Activated CD4-positive, alpha-beta T cell treated with anti-CD3 and anti-CD28 coated beads, Interleukin-2, amount 50 U/mL, for 4 hours (primary cell): Measurements from ENCODE around the gene IER5L.

ENCODE experiments used
- DNase-seq, 2 experiments: peaks; one replicate each; pipeline ENCODE4 v3.0.0-alpha.2; 2020

Gene IER5L

DNA sequence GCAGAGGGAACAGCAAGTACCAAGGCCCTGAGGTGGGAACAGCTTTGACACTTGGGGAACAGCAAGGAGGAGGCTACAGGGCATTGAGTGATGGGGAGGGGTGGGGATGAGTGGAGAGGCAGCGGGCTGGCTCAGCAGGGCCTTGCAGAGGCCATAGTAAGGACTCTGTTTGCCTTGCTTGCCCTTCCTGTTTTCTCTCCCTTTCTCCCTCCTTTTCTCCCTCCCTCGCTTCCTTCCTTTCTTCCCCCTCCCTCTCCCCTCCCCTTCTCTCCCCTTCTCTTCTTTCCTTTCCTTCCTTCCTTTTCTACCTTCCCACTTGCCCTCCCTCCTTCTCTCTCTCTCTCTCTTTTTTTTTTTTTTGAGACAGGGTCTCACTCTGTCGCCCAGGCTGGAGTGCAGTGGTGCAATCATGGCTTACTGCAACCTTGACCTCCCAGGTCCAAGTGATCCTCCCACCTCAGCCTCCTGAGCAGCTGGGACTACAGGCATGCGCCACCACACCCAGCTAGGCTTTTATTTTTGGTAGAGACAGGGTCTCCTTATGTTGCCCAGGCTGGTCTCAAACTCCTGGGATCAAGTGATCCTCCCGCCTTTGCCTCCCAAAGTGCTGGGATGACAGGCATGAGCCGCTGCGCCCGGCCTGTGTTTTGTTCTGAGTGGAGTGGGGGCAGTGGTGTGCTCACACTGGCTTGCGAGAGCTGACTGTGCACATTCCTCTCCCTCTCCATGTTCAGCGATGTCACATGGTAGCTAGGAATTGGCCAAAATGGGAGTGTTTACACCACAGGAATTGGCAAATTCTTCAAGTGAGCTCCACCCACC, 17.1 kb downstream of the IER5L start:
- DNase-seq, result no peak

DNA sequence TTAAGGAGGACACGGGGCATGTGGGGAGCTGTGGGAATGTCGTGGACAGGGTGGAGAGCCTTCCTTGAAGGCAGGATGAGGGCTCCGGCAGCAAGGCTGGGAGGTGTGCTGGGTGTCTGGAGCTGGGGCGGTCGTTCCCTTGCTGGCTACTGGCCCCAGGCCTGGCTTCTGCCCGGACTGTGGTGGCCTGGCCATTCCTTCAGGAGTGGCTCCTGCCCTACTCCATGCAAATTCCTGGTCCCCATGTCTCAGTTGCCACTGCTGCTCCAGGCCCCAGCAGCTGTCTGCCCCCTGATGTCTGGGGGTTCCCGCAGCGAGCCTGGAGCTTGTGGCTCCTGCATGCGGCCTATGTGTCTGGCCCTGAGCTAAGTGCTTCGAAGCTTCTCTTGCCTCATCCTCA, 21.9 kb downstream of the IER5L start:
- no peak for DNase-seq

DNA sequence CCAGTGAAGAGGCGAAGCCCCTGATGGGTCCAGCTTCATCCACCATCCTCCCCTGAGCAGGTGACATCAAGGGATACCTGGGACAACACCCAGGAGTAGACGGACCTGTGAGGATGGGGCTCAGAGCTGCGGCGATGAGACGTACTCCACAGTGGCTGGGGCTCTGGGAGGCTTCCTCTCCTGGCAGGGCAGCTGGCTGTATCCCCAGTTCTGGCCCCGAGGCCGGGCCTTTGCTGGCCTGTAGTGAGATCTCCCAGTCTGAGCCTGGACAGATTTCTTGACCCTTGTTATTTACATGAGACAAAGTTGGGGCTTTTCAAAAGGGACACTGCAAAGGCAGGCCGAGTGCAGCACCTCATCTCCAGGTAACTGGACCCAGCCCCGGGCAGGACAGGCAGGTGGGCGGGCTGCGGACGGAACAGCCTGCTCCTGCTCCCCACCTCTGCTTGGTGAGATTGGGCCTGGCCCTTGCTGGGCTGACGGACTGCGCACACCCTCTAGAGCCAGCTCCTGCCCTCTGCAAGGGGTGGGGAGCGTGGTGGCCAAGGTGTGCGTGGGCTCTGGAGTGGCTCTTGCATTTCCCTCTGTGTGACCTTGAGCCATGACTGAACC, 23.1 kb downstream of the IER5L start:
- DNase-seq, result no peak

DNA sequence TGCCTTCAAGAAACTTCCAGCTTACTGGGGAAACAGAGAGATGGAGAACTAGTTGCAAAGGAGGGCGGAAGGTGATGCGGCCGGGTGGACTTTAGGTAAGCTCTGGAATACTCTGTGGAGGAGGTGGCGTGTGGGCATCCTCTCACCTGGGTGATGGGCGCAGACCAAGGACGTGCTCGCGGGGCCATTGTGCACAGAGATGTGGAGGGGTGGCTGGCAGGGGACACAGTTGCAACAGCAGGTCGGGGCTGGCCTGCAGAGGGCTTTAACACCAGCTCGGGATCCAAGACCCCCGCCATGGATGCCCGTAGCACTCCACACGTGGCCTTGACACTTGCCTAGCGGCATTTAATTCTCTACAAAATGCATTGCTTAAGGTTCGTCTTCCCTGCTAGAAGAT, 26.6 kb downstream of the IER5L start:
- no peak for DNase-seq

DNA sequence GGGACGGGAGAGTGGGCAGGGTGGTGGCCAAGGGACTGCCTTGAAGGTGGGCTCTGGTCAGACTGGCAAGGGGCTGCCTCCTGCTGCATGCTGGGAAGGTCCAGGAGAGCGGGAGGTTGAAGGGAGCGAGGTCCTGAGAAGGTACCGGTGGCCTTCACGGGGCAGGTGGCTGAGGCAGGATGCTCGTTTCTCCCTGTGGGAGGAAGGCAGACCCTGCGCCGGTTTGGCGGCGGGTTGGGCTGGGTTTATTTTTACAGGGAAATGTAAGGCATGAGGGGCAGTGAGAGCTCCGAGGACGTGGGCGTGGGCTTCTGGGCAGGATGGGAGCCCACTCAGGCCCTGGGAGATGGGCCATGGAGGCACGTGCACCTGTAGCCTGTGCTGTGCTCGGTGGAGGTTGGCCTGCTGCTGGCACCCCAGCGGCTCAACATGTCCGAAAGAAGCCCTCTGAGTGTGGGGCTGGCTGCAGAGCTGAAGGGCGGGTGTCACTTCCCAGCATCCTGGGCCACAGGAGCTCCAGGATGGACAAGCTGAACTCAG, 27.3 kb downstream of the IER5L start:
- DNase-seq, result no peak

DNA sequence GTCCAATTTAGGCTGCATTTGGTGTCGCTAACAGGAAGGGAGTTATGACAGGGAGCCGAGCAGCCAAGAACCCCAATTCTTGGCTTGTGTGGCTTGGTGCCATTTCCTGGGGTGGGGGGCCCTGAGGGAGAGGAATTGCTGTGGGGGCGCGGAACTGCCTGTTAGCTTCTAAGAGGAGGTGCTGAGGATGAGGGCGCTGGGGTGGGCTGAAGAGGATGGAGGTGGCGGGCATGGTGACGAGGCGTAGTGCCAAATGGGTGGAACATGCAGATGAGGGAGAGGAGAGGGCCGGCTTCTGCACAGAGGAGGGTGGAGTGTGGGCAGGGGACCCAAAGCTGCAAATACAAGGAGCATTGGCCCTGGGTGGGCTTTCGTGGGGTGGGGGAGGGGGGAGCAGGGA, 27.9 kb downstream of the IER5L start:
- DNase-seq, result no peak

DNA sequence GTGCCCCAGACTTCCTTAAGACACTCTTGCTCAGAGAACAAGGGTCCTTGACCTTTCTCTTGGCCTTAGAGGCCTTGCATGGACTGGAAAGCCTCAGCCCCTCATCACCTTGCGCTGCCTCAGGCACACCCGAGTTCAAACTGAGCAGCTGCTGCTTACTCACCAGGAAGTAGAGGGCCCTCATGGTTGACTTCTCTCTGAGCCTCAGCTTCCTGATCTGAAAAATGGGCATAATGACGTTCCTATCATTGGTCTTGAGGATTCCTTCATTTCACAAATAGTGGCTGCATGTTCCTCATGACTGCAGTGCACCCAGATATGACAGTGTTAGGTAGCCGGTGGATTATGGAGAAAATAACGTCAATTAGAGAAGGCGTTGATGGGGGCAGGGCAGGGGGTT, 28.6 kb downstream of the IER5L start:
- no peak for DNase-seq

DNA sequence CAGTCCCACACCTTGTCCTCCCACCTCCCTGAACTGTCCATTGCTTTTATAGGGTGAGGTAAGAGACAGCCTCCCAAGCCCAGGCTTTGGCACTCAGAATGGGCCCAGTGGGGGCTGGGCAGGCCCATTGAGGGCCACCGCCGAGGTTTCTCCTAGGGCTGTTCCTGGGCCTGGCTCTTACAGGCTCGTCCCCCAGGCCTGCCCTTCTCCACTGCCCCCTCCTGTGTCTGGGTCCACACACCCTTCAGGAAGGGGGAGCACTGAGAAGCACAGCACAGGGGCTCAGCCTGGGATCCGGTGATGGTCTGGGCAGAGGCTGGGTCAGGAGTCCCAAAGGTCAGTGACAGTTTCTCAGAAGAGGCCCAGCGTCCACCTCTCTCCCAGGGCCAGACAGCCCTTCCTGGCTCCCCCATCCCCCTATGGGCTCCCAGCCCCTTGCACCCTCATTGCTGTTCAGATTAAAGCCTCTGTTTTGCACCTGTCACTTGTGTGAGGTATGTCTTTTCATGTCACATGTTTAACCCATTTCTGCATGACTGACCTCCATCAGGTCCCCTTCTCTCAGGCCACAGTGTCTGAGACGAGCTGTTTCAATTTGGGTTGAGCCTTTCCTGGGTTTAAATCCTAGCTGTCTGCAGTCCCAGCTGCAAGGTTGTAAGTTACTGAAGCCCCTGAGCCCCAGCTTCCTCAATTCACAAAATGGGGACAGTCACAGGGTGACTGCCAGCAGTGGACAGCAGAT, 29.4 kb downstream of the IER5L start:
- no peak for DNase-seq

DNA sequence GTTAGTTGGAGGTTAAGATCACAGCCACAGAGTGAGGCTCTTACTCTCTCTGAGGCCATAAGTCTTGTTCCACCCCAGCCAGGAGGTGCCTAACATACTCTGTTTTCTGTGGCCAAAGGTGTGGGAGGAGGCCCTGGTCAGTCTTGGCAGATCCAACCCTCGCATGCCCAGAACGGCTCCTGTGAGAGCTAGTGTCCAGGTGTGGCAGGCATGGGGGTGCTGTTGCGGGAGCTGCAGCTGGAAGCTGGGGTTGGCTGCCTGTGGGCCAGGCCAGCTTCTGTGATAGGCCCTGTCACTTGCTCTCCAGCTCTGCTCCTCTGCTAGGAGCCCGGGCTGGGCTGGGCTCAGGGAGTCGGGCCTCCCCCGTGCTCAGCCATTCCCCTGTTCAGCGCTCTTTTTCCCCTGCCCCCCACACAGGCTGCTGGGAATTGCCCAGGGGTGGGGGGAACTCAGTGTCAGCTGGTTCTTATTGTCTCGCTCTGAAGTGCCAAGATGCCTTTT, 31.6 kb downstream of the IER5L start:
- DNase-seq, result no peak

DNA sequence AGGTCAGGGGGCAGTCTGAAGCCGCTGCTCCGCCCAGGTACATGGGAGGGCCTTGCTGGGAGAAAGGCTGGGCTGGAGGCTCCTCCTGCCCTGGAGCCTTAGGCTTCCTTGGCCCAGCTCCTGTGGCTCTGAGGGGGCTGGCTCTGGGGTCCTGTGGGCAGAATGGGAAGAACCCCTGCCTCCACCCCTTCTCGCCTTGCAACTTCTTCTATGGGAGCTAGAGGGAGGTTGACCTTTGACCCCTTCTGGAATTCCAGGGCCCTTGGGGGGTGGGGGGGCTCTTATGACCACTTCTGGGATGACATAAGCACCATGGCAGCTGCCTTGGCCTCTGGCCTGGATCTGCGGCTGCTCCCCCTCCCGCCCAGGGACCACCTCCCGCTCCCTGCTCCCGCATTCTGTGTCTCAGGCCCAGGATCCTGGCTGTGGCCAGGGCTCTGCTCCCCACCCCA, 32.2 kb downstream of the IER5L start:
- no peak for DNase-seq

DNA sequence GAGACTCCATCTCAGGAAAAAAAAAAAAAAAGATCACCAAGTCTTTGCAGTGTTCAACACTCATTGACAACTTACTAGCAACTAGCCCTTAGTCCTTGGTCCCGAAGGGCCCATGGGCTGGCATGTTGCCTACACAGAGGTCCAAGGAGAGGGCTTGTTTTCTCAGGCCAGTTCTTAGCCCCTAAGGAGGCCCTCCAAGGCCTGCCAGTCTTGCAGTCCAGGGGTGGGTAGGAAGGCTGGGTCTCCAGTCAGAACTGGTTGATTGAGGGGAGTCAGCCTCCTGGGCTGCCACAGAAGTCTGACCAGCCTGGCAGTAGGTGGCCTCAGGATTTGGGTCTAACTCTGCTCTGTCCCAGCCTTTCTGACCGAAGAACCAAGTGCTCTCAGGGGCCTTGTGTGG, 32.7 kb downstream of the IER5L start:
- DNase-seq, result no peak

DNA sequence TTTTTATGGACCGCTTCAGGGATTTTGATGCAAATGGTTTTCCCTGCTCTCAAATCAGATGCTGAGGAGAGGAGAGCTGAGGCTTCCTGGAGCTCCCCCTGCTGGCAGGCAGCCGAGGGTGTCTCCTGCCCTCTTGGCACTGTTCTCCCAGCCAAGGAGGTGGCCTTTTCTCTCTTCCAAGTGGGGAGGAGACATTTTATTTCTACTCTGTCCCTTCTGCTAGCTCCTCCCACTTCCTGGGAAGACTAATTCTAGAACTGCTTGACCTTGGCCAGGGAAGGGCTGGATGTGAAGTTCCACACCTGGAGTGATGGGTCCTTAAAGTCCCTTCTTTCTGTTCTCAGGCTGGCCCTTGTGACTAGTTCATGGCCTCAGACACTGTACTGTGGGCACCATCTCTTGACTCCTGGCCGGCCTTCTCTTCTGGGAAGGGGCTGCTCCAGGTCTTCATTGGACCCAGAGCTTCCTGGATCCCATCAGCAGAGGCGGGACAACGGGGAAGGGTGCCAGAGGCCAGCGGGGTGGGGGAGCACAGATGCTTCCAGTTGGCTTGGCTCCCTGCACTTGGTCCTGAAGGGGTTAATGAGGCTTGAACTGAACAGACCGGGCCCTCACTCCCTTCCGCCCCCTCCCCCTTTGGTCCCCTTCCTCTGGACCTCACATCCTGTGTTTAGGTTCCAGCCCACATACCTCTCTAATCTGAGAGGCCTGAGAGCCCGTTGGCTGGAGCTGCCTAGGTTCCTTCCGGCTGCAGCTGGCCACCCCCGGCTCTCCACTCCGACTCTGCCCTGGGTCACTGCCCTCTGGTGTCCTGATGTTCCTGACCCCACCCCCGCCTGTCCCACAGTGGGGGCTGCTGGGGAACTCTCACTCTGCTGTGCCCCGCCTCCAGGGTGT, 34.8 kb downstream of the IER5L start:
- peak; percentile 72 to 76 for DNase-seq

DNA sequence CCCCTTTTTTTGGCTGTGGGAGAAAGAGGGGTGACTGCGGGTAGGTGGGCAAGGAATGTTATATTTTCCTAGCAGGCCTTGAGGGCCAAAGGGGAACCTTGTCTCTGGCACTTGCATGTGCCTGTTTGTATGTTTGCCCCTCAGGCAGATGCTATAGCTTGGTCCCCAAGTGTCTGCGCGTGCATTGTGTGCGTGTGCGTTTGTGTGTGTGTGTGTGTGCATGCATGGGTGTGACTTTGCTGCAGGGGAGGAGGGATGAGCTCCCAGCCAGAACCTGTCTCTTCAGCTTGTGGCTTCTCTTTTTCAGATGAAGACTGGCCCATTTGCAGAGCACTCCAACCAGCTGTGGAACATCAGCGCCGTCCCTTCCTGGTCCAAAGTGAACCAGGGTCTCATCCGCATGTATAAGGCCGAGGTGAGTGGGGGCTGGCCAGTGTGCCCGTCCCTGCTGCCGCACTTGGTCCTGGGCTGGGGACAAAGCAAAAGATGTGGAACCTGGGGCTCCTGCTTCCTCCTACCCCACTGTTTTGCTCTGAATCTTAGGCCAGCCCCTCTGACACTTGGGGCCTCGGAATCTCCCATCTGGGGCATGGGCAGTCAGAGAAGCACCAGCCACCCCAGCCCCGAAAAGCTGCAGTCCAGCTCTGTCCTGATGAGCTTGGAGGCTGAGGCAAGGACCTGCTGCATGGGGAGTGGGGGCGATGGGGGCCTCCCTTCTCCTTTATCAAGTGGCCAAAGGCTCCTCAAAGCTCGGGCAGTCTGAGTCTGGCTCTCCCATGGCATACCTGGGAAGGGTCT, 35.7 kb downstream of the IER5L start:
- no peak for DNase-seq

DNA sequence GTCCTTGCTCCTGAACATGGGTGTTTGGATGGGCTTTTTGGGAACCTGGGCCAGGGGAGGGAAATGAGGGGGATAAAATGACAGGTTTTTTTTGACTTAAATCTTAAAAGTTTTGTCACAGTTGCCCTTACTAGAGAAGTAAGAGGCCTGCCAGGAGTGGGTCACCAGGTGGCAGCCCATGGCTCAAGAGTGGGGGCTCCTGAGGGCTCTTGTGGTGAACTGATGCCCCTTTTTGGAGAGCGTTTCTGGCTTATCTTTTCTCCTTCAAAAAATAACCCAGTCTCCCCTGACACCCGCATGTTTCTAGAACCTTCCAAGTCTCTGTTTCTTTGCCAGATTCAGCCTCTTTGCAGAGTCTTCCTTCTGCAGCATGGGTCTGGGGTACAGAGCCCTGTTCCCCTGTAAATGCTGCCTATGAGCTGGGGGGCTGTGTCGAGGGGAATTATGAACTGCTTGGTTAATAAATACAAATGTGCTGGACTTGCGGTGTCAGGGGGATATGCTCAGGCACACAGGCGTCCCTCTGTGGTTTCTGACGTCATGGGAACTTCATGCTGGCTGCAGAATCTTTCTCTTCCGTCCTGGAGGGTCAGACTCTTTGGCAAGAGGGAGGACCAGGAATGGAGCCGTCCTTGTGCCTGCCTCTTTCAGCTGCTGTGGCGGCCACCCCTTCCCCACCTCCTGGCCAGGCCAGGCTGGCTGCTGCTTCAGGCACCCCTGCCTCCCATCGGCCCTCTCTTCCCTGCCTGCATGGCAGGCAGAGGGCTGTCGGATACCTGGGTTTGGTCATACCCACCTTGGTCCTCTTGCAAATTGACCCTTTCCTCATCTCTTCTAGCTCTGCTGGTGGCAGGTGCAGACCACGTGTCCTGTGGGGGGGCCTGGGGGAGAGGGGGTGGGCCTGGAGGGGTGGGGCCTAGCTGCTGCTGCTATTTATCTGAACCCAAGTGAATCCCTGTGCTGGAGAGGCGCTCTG, 36.7 kb downstream of the IER5L start:
- DNase-seq, result no peak

DNA sequence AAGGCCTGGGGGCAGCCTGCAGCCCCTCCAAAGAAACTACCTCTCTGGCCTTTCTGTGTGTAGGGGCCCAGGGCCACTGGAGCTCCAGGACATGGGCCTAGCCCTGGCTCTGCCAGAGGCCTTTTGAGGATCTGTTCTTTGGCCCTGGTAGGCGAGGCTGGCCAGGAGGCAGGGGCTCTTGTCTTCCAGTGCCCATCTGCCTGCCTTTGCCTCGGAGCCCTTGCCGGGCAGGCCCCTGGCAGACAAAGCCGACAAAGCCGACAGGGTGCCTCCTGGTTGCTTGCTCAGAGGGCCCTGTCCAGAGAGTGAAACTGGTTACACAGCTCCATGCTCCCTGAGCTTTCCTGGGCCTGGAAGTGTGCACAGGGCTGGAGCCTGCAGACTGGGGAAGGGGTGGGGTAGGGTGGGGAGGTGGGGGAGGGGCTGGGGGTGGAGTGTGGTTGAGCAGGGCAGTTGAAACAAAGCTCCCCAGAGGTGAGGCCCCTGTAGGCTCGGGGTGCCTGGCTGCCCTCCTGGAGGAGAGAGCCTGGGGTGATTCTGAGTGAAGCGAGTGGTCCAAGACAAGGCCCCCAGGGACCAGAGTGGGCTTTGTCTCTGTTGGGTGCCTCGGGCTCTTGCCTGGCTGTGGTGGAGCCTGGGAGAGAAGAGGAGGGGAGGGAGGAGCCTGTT, 37.5 kb downstream of the IER5L start:
- DNase-seq, result no peak

DNA sequence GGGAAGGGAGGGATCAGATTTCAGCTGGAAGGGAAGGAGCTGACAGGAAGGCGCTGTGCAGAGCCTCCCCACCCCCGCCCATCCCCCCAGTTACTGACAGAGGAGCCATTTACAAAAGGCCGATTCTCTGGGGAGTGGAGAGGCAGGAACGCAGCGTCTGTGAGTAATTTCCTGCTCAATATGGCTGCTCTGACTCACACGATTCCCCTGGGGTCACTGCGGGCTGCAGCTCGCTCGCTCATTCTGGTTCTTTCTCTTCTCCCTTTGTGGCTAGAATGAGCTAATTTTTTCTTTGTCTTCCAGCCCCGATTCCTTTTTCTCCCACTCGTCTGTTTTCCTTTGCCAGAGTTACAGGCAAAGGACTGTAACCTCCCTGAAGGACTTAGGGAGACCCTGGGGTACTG, 38.1 kb downstream of the IER5L start:
- peak; percentile 75 to 78 for DNase-seq

DNA sequence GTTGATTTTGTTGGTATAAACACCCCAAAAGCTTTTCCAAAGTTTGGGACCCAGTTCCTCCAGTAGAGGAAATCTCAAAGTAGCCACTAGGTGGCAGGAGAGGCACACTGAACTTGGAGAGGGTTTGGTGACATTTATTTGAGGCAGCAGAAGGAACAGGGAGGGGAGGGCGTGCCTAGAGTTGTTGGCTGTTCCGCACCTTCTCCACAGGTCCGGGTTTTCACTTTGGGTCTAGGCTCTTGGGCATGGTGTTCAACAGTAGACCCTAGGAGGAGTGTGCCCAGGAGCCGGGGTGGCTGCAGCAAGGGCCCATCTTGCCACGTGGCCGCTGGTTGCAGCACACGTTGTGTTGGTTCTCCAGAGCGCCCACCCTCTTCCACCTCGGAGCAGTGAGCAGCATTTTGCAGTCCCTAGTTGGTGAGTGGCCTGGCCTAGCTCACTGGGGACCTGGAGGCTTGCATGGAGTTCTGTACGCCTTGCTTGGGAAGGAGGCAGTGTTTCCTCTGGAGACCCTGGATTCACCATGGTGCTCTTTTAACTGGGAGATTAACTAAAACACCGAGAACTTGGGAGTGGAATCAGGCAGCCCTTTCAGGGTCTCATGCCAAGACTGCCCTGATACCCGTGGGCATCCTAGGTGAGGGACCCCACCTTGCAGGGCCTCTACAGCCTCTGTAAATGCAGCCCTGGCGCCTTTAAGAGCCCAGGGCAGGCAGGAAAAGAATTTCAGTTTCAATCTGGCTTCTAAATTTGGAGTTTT, 38.6 kb downstream of the IER5L start:
- DNase-seq, result peak; percentile 65

DNA sequence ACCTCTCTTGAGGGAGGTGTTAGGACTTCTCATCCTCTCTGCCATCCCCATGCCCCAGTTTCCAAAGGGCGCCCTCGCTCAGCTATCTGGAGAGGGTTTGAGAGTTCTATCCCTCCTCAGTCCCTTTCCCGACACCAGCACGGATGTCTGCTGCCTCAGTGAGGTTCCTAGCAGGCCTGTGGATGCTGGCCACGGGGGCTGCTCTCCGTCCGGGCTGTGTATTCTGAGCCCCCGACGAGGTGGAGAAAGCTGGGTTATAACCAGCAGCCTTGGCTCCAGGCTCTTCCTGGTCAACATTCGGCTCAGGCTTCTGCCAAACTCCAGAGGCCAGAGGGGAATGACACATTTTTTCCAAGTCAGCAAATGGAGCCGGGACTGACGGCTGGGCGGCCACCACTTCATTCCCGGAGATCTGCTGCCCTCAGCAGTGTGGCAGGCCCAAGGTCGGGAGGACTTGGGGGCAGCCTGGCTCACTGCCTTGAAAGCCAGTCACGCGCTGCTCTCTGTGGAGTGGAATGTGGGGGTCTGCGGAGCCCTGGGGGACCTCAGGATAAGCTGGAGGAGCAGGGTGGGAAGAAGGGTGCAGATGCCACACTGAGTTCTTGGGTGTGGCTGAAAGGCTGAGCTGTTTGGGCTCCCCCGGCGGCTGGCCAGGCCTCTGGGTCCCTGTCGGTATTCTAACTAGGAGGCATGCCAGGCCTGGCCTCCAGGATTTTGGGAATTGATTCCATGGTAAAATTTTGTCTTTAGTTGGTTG, 39.4 kb downstream of the IER5L start:
- DNase-seq, result no peak
